K562 (cell line): Measurements from ENCODE around the gene ANAPC2. TPM values are rescaled to one million over a fixed set of nuclear protein-coding genes. Genes with fewer than 3 reads are reported as not detected.

ENCODE experiments used
- ATAC-seq: fragments of 200-7000 bp; cut with Tn5 transposase; 3 replicates; pipeline ENCODE4 v1.9.1; 2020; ENCODE audit warnings: moderate library complexity
- BruUV-seq: library from RNA; stranded (reverse); fragments of 400-500 nt; replicated peaks from 2 replicates; lab custom pipeline; 2021; lab: Mats Ljungman, UMichigan
- CTCF ChIA-PET: fragments of 300-600 bp; formaldehyde crosslinking; extraction: SDS; loops from one replicate; lab custom pipeline; 2021; ENCODE audit warnings: low intra/inter-chr PET ratio; lab: Yijun Ruan, JAX
- POLR2A ChIA-PET: fragments of 300-600, 350-650 bp; sonication (Branson Sonifier 250); formaldehyde crosslinking; extraction: SDS; loops from one replicate; lab custom pipeline; 2021; ENCODE audit warnings: antibody characterized with exemption, inconsistent platforms; lab: Yijun Ruan, JAX
- DNase-seq, 4 experiments: peaks; one replicate each; pipeline versions ENCODE4 v3.0.0 to v3.0.0-alpha.2; 2011 to 2018; ENCODE audit warnings: low spot score in 3 of 4, mixed read lengths in 3 of 4; ENCODE audit errors: extremely low read depth in 1 of 4
- FAIRE-seq: peaks from 2 replicates; lab custom pipeline; 2011; peaks lifted over from hg19 to GRCh38; lab: Jason Lieb, UNC
- H2AFZ ChIP-seq: 2 replicates; pipeline ENCODE4 v1.6.0; 2011; ENCODE audit warnings: low read depth, low read length, control low read depth, inconsistent platforms
- H3K27ac ChIP-seq: fragments of 200-600 bp; 3 replicates; pipeline ENCODE4 v1.8.0; 2011; ENCODE audit warnings: low read depth, mild to moderate bottlenecking, control low read depth, inconsistent platforms, low read length, moderate library complexity, mixed read lengths; ENCODE audit errors: extremely low read depth
- H3K27me3 ChIP-seq, 2 experiments: fragments of 300-600 bp in 1 of 2; 2 replicates in 1 of 2; 3 replicates in 1 of 2; pipeline versions ENCODE4 v1.6.0 to v1.8.0; 2011; ENCODE audit warnings: inconsistent platforms in 2 of 2, low read length in 2 of 2, mild to moderate bottlenecking in 1 of 2, mixed read lengths in 1 of 2, moderate library complexity in 1 of 2; ENCODE audit not compliant: control insufficient read depth in 2 of 2, insufficient read depth in 2 of 2
- H3K36me3 ChIP-seq: fragments of 300-600 bp; 3 replicates; pipeline ENCODE4 v1.8.0; 2011; ENCODE audit warnings: mild to moderate bottlenecking, low read length, inconsistent platforms; ENCODE audit not compliant: control insufficient read depth, insufficient read depth
- H3K4me1 ChIP-seq, 2 experiments: fragments of 200-600 bp in 1 of 2; replicated peaks in 1 of 2; 2 replicates in 1 of 2; 3 replicates in 1 of 2; pipeline versions ENCODE4 v1.5.1 to v1.8.0; 2011; ENCODE audit warnings: inconsistent platforms in 2 of 2, low read length in 2 of 2, mild to moderate bottlenecking in 1 of 2, mixed read lengths in 1 of 2, moderate library complexity in 1 of 2; ENCODE audit not compliant: control insufficient read depth in 2 of 2, insufficient read depth in 2 of 2
- H3K4me2 ChIP-seq: 2 replicates; pipeline ENCODE4 v1.6.1; 2011; ENCODE audit warnings: low read length, control low read depth, inconsistent platforms, mixed read lengths; ENCODE audit not compliant: insufficient read depth
- H3K4me3 ChIP-seq: fragments of 200-600 bp; sonication (generic), shearing (Covaris generic); 2 replicates; pipeline ENCODE4 v1.5.1; 2016; ENCODE audit warnings: control low read depth, inconsistent platforms
- H3K79me2 ChIP-seq: fragments of 200-600 bp; 3 replicates; pipeline ENCODE4 v1.8.0; 2011; ENCODE audit warnings: low read length, inconsistent platforms; ENCODE audit not compliant: control insufficient read depth, insufficient read depth
- H3K9ac ChIP-seq, 2 experiments: 2 replicates each; pipeline versions ENCODE4 v1.6.0 to v1.6.1; 2011; ENCODE audit warnings: low read depth in 2 of 2, low read length in 2 of 2, control low read depth in 1 of 2, inconsistent platforms in 1 of 2, mild to moderate bottlenecking in 1 of 2, mixed read lengths in 1 of 2; ENCODE audit not compliant: insufficient read depth in 1 of 2
- H3K9me1 ChIP-seq: one replicate; pipeline ENCODE4 v1.6.0; 2011; ENCODE audit warnings: inconsistent platforms, mild to moderate bottlenecking, low read length, moderate library complexity; ENCODE audit not compliant: control insufficient read depth, insufficient read depth
- H3K9me3 ChIP-seq: replicated peaks from 2 replicates; pipeline ENCODE4 v1.5.1; 2011; ENCODE audit warnings: low read depth, low read length, inconsistent platforms; ENCODE audit not compliant: control insufficient read depth, insufficient read depth
- H4K20me1 ChIP-seq: replicated peaks from 2 replicates; pipeline ENCODE4 v1.6.1; 2011; ENCODE audit warnings: low read length, inconsistent platforms, mixed read lengths; ENCODE audit not compliant: control insufficient read depth, insufficient read depth
- ADNP ChIP-seq: fragments of 200-800 bp; sonication (Bioruptor generic); IDR thresholded peaks from 2 replicates; pipeline ENCODE4 v1.6.1; 2016; ENCODE audit warnings: missing genetic modification characterization, missing compliant biosample characterization
- COPS2 ChIP-seq: fragments of 450-650 bp; conservative IDR thresholded peaks from 2 replicates; pipeline ENCODE4 v1.6.1; 2016; ENCODE audit warnings: mild to moderate bottlenecking, moderate library complexity
- GTF2A2 ChIP-seq: IDR thresholded peaks from 2 replicates; pipeline ENCODE4 v1.6.1; 2016; ENCODE audit warnings: mild to moderate bottlenecking, missing genetic modification characterization, missing compliant biosample characterization
- HDAC1 ChIP-seq, 2 experiments: fragments of 450-650 bp; IDR thresholded peaks; 2 replicates each; pipeline ENCODE4 v1.6.1; 2016 to 2017; ENCODE audit warnings: inconsistent platforms in 1 of 2, mild to moderate bottlenecking in 1 of 2, moderate library complexity in 1 of 2
- HDAC8 ChIP-seq: fragments of 450-650 bp; IDR thresholded peaks from 2 replicates; pipeline ENCODE4 v1.6.1; 2016; ENCODE audit warnings: mild to moderate bottlenecking, missing genetic modification characterization, moderate library complexity, missing compliant biosample characterization
- KAT8 ChIP-seq: fragments of 450-650 bp; IDR thresholded peaks from 2 replicates; pipeline ENCODE4 v1.6.1; 2016; ENCODE audit warnings: low read depth, mild to moderate bottlenecking
- WGBS: fragments of 100-300 bp; shearing (Covaris generic); methylation state at CpG from one replicate; pipeline ENCODE4 v1.1.6; 2016; ENCODE audit warnings: low coverage, mixed read lengths; ENCODE audit not compliant: insufficient coverage; ENCODE audit errors: missing lambda C conversion rate; 5-methylcytosine and 5-hydroxymethylcytosine counted together
- in situ Hi-C: fragments of 300-500 bp; cut with MboI; formaldehyde crosslinking; loops from 4 replicates; pipeline ENCODE4 v1.15.0; 2018; ENCODE audit warnings: inconsistent platforms, mixed read lengths
- intact Hi-C: fragments of 100-400 bp; cut with micrococcal nuclease; formaldehyde crosslinking; loops from 2 replicates; pipeline ENCODE4 v1.14.2; 2022
- polyA plus RNA-seq, 8 experiments: library from polyadenylated mRNA; depleted of rRNA in 4 of 8; stranded (reverse) in 5 of 8; unstranded in 3 of 8; fragments of >200 nt; fragmentation: Nextera tagmentation in 2 of 8; fragmentation: Illumina TruSeq in 1 of 8; extraction: Ambion mirVana in 2 of 8; extraction: Trizol in 1 of 8; gene quantifications; 2 replicates each; pipeline versions ENCODE4 v1.2.1 to v1.2.3, GENCODE V29; 2011 to 2014; ENCODE audit warnings: inconsistent platforms in 1 of 8, missing spikeins in 1 of 8
- total RNA-seq, 7 experiments: library from RNA; depleted of rRNA in 6 of 7; stranded (reverse); fragments of >200 nt in 6 of 7; fragmentation: Illumina TruSeq in 2 of 7; extraction: Trizol in 2 of 7; gene quantifications; 2 replicates each; pipeline versions ENCODE4 v1.2.1 to v1.2.3, GENCODE V29; 2011 to 2021; ENCODE audit warnings: low replicate concordance in 1 of 7
- TF ChIP-seq, protein P1 (sequence below): sonication (generic); formaldehyde crosslinking; IDR thresholded peaks from 2 replicates; pipeline ENCODE4 v1.8.0; 2022; ENCODE audit warnings: missing genetic modification reagents, mild to moderate bottlenecking, moderate library complexity, borderline replicate concordance

ANAPC2 gene
- total and polyA plus RNA-seq, 9 of the 15 experiments (the other 6 are each of a cell fraction or from before 2014, with no cell fraction given): 0.11 to 56.5 (median 17.1) TPM; not detected in 1

DNA sequence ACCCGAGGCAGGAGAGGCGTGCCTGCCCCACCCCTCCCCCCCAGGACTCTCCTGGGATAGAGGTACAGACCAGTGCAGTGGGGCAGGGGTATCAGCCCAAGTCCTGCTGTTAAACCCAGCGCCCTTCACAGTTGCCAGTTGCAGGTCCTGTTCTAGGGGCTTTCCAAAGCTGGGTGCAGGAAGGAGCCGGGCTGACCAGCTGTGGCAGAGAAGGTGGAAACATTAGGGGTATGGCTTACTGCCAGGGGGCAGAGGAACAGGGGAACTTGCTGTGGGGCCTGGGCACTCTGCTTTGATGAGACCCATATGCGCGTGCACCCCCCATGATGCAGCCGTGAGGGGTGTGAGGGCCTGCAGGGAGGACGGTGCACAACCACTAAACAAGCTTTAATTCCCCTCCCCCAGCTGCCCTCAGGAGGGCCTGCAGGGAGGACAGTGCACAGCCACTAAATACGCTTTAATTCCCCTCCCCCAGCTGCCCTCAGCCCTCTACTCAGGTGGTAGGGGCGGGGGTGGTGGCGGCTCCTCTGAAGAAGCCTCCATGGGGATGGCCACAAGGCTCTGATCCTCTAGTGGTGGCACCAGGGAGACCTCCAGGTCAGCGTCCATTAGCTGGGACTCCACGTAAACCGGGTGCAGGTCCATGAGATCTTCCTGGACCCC lies 17.7 kb downstream of the ANAPC2 start:
- Histone ChIP-seq H2AFZ (no peak overlapping the region), H3K4me1 (peaks cover 0 to 97% of the 10 kb centered on the region in 2 experiments; a peak in 2 of 5 replicates), H3K27ac (no peak overlapping the region), H3K27me3 (peaks cover 26 to 40% of the 10 kb centered on the region in 2 experiments; a peak in 4 of 5 replicates), H3K36me3 (no peaks in the 10 kb centered on the region), H3K9me3 (no peaks in the 10 kb centered on the region), H3K4me2 (no peak overlapping the region), H3K9ac (0 out of 4 replicates have a peak overlapping the region, but pooled peaks of 1 of the 2 experiments have one; percentile 45), H3K4me3 (no peak overlapping the region), H4K20me1 (peaks cover 3% of the 10 kb centered on the region; the same call in 1 of the 2 replicates), H3K79me2 (no peaks in the 10 kb centered on the region), H3K9me1 (no peaks in the 10 kb centered on the region)
- FAIRE-seq (no peak), DNase-seq (no peak), ATAC-seq (no peak)
- no TSS peak for BruUV-seq
- CTCF ChIA-PET: no interaction called here
- 18% methylated on average over 13 of the region's 14 CpGs for WGBS
- TF ChIP-seq, protein P1, sequence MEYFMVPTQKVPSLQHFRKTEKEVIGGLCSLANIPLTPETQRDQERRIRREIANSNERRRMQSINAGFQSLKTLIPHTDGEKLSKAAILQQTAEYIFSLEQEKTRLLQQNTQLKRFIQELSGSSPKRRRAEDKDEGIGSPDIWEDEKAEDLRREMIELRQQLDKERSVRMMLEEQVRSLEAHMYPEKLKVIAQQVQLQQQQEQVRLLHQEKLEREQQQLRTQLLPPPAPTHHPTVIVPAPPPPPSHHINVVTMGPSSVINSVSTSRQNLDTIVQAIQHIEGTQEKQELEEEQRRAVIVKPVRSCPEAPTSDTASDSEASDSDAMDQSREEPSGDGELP: no peak
- no peak for TF ChIP-seq COPS2
- TF ChIP-seq KAT8: no peak
- TF ChIP-seq HDAC1 (IDR thresholded peaks at IDR 0.05): no peak
- no peak for TF ChIP-seq ADNP (tag)
- TF ChIP-seq HDAC8: no peak
- no peak for TF ChIP-seq GTF2A2 (tag)
- intact Hi-C loops: no loop called here
- POLR2A ChIA-PET: interaction anchor here (0.6 to 1.1 kb wide), 6 partner anchors 10 to 129 kb away, joined by 3 to 4 read pairs (median 4); partner anchors contain the start of gene TUBB4B
- in situ Hi-C loops: no loop called here
